Measurements from ENCODE around the gene ATG7.
"Not testable (repeated sequence)": the region's sequence is repeated elsewhere in the genome, so short reads cannot be mapped to it uniquely, and the experiment has no call there.

Gene ATG7

GRCh38 chr3:11390411-11391131 is 118.4 kb downstream of the ATG7 start:
- DNase-seq (ENCODE audit: low spot score) = no peak

DNA sequence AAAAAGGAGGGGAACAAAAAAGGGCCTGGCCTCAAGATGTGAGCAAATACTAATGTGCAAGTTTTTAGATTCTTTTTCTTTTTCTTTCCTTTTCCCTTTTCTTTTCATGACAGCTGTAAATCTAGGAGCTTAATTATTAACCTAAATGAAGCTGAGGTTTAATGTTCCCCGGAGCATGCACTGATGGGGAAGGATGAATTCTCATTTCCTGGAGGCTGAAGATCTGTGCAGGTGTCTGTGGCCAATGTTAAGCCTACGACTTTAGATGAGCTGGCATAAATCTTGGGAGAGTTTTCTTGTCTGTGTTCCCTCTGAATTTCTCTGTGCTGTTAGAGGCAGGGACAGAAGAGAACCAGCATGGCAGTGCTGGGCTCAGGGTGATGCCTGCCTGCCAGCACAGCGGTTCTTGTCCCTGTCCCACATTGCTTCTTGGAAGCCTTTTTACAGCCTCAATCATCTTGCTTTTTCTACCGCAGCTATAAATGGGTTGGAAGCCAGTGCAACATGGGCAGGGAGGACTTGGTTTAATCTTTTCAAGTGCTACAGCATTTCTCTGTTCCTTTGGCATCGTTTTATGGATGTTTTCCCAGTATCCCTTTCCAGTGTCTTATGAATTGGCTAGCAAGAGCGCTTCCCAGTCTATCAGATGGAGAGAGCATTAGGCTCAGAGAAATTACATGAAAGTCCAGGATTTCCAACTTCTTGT is 119.1 kb downstream of the ATG7 start:
- DNase-seq (ENCODE audit: low spot score) = no peak

DNA sequence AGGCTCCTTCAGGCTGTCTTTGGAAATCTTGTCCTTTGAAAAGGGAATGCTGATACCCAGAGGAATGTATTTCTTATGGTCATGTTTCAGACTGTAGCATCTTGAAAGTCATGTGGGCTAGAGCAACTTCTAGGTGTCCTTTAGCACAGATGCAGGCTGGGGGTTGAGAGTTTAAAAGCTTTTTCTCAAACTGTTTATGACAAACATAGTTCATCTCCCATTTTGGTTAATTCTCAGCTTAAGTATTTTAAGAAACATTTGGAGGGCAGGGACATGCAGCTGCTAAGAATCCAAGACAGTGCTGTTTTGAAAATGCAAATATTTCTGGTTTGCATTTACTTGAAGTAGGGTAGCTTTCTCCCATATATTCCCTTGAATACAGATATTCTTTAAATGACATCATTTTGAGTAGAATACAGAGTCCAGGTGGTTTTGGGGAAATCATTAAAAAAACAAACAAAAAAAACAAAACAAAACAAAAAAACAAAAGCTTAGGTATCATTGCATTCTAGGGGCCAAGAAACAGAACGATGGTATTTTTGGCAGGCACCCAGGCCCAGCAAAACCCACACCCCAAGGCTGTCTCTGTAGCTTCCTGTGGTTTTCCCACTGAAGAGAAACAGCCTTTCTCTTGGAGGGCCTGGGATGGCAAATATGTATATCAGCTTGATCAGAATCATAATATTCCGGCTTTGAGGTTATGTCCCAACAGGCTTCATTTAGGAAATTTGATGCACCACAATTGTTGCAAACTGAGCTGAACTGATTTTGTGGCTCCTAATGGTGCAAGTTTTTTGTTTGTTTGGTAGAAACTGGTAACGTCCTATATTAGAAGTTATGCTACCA is 120.0 kb downstream of the ATG7 start:
- no peak for DNase-seq (ENCODE audit: low spot score)

GRCh38 chr3:11392860-11393114 is 120.6 kb downstream of the ATG7 start:
- no peak for DNase-seq (ENCODE audit: low spot score)

DNA sequence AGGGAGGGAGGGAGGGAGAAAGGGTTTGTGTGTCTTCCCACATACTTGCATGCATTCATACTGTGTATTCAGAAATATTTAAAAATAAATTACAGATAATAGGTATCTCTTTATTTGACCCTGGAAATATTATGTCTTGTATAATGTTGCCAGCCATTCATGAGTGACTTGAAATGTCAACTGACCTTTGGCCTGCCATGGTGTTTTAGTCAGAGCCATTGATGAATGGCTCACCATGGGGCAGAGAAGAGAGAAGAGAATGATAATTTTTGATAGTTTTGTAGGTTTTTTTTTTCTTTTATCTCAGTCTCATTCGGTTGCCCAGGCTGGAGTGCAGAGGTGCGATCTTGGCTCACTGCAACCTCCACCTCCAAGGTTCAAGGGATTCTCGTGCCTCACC is 121.2 kb downstream of the ATG7 start:
- DNase-seq (ENCODE audit: low spot score) = no peak

- no peak for DNase-seq (ENCODE audit: low spot score)
Measured at GRCh38 chr3:11394392-11394791, 122.2 kb downstream of the ATG7 start.

DNA sequence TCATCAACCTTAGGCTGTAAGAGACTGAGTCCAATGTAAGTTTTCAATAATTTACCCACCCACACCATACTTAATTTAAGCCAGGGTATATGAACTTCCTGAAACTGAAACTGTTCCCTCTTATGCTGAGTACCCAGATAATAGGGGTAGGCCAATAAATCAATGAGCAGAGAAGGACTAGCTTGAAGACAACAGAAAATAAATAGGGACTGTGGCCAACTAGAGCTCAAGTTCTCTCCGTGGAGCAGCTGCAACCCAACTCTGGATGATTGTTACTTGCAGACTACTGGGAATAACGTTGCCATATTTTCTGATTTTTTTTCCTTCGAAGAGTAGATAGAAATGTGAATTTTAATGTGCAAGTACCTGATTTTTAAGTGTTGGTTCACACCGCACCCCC is 128.0 kb downstream of the ATG7 start:
- no peak for DNase-seq (ENCODE audit: low spot score)

DNA sequence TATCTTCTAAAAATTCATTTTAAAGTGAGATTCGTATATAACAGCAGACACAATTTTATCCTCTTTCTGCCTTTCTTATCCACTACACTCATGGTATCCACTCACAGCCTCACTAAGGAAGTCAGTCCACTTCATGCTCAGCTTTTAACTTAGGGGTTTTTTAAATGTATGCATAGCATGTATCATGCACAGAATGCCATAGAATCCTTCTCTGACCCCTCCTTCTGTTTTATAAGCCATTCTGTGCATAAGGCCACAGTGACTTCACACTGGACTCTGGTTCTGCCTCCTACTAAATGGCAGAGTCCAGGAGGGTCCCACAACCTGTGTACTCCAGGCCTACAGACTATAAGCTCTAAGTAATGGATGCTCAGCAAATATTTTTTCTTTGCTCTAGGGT is 129.2 kb downstream of the ATG7 start:
- DNase-seq (ENCODE audit: low spot score) = no peak

GRCh38 chr3:11405323-11405722 is 133.1 kb downstream of the ATG7 start:
- no peak for DNase-seq (ENCODE audit: low spot score)

DNA sequence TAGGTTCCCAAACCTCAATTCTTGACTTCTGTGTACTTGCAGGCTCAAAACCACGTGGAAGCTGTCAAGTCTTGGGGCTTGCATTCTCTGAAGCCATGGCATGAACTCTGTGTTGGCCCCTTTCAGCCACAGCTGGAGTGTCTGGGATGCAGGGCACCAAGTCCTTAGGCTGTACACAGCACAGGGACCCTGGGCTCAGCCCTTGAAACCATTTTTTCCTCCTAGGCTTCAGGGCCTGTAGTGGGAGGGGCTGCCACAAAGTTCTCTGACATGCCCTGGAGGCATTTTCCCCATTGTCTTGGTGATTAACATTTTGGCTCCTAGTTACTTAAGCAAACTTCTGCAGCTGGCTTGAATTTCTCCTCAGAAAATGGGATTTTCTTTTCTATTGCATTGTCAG is 135.4 kb downstream of the ATG7 start:
- no peak for DNase-seq (ENCODE audit: low spot score)

DNA sequence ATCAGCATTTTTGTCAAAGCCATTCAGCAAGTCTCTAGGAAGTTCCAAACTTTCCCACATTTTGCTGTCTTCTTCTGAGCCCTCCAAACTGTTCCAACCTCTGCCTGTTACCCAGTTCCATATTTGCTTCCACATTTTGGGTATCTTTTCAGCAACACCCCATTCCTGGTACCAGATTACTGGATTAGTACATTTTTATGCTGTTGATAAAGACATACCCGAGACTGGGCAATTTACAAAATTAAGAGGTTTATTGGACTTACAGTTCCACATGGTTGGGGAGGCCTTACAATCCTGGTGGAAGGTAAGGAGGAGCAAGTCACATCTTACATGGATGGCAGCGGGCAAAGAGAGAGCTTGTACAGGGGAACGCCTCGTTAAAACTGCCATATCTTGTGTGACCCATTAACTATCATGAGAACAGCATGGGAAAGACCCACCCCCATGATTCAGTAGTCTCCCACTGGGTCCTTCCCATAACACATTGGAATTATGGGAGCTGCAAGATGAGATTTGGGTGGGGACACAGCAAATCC is 136.2 kb downstream of the ATG7 start:
- DNase-seq (ENCODE audit: low spot score) = not testable (repeated sequence)

DNA sequence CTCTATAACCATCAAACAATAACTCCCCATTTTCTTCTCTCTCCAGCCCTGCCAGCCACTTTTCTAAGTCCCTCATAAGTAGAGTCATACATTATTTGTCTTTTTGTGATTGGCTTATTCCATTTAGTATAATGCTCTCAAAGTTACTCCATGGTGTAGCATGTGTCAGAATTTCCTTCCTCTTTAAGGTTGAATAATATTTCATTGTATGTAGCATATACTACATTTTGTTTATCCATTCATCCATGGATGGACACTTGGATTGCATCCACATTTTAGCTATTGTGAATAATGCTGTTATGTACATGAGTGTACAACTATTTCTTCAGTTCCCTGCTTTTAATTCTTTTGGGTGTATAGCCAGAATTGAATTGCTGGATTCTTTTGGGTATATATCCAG is 138.4 kb downstream of the ATG7 start:
- no peak for DNase-seq (ENCODE audit: low spot score)

- DNase-seq (ENCODE audit: low spot score) = no peak
Measured at GRCh38 chr3:11411956-11412355, 139.8 kb downstream of the ATG7 start.

DNA sequence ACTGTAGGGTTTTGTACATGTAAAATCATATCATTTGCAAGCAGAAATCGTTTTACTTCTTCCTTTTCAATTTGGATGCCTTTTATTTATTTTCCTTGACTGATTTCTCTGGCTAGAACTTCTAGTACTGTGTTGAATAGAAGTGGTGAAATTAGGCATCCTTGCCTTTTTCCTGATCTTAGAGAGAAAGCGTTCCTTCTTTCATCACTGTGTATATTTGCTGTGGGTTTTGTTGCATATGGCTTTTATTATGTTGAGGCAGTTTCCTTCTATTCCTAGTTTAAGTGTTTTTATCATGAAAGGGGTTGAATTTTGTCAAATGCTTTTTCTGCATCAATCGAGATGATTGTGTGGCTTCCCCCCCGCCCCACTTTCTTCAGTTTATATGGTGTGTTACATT is 140.9 kb downstream of the ATG7 start:
- DNase-seq (ENCODE audit: low spot score) = no peak

DNA sequence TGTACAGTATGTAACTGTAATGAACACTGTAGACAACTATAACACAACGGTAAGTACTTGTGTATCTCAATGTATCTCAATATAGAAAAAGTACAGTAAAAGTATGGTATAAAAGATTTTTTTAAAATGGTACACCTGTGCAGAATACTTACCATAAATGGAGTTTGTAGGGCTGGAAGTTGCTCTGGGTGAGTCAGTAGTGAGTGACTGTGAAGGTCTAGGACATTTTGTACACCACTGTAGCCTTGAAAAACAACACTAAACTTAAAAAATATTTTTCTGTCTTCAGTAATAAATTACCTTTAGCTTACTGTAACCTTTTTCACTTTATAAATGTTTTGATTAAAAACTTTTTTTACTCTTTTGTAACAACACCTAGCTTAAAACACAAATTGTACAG is 142.9 kb downstream of the ATG7 start:
- no peak for DNase-seq (ENCODE audit: low spot score)

- no peak for DNase-seq (ENCODE audit: low spot score)
Measured at GRCh38 chr3:11420066-11420465, 147.9 kb downstream of the ATG7 start.

GRCh38 chr3:11422291-11422690 is 150.1 kb downstream of the ATG7 start:
- DNase-seq (ENCODE audit: low spot score) = no peak

DNA sequence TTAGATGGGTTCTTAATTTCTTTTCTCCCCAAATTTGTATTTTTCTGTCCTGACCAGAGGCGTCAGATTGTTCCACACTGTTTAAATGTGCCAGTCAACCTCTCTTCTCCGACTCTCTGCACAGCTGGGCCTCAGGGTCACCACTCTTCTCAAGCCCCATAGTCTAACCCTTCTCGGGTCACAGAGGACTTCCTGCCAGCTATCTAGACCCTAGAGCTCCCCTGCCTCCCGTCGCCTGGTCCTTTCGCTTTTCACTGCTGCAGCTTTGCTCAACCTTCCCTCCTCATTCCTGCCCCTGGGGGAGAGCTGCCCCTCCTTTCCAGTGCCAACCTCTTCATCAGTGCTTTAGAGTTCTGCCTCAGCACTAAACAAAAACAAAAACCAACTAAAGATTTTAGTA is 151.7 kb downstream of the ATG7 start:
- no peak for DNase-seq (ENCODE audit: low spot score)

DNA sequence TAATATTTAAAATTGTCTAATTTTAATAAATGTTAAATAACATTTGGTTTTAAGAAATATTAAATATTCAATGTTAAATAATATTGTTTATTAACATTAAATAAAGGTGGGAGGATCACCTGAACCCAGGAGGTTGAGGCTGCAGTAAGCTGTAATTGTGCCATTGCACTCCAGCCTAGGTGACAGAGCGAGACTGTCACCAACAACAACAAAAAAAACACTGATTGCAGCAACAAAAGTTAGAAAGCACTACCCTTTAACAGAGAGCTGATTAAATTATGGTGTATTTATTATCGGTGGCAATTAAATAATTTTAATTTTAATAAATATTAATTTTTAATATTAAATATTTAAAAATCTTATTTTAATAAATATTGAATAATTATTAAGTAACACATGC is 152.1 kb downstream of the ATG7 start:
- no peak for DNase-seq (ENCODE audit: low spot score)

DNA sequence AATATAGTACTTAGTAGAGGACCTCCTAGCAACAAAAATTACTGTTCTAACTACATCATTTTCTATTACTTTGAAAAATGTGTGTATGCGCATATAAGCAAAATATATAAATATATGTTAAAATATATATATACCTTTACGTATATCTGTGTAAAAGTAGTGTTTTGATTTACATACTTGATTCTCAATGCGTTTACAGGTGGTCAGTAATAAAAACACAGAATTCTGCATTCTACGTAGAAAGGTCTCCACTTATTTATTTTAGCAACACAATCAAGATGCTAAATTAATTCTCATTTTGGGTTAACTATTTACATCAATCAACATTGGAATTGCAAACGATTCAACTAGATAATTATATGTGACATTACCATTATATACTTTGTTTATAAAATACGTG is 158.0 kb downstream of the ATG7 start:
- no peak for DNase-seq (ENCODE audit: low spot score)

GRCh38 chr3:11430624-11431023 is 158.4 kb downstream of the ATG7 start:
- DNase-seq (ENCODE audit: low spot score) = no peak

DNA sequence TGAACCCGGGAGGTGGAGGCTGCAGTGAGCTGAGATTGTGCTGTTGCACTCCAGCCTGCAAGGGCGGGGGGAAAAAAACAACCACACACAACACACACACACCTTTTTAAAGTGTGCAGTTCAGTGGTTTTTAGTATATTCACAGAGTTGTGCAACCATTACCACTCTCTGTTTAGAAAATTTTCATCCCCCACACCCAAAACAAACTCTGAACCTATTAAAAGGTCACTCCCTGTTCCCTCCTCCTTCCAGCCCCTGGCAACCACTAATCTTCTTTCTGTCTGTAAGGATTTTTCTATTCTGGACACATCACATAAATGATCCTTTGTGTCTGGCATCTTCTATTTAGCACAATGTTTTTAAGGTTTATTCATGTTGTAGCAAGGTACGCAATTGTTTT is 159.1 kb downstream of the ATG7 start:
- no peak for DNase-seq (ENCODE audit: low spot score)

GRCh38 chr3:11434017-11434526 is 161.9 kb downstream of the ATG7 start:
- DNase-seq (ENCODE audit: low spot score) = no peak

All from SW480 (cell line).